ENCODE data around the gene BLTP3A. TPM values are rescaled to one million over a fixed set of nuclear protein-coding genes. Genes with fewer than 3 reads are reported as not detected.
"Not testable (repeated sequence)": the region's sequence is repeated elsewhere in the genome, so short reads cannot be mapped to it uniquely, and the experiment has no call there.

BLTP3A gene
- total RNA-seq, 1 experiment from 2014 or later, result 9.4 TPM

DNA sequence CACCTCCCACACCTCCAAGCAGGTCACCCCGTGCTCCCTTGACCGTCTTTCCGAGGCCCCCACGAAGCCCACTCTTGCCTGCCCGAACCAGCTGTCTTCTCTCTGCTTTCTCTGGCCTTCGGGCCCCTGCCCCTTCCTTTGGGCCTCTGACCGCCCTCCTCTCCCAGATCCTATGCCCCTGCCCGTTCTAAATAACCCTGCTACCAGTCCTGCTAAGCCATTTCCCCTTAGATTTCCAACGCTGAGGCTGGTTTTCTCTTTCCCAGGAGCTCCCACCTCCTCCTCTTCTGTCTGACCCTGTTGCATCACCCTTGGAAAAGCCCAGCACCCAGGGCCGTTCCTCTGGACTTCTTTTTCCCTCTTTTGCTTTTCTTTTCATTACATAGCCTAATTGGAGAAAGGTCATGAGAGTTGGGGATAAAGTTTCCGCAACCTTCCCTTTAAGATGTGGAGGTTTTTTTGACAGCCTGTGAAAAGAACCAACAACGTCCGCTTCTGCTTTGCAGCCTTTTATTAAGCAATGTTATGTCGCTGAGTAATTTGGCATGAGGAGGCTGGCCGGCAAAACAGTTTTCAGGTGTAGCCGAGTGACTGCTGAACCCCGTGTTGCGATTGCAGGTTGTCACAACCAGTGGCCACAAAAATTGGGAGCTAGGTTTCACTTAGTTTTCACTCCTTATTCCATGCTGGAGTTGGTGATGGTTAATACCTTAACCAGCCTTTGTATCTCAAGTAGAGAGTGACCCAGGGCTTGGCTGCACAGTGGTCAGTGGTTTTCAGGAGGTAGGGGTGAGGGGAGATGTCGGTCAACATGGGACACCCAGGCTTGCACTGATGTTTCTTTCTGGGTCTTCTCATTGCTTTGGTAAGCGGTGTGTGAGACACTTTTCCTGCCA, 970 bp downstream of the BLTP3A start:
- DNase-seq (ENCODE audit: low spot score), result peak; percentile 65

DNA sequence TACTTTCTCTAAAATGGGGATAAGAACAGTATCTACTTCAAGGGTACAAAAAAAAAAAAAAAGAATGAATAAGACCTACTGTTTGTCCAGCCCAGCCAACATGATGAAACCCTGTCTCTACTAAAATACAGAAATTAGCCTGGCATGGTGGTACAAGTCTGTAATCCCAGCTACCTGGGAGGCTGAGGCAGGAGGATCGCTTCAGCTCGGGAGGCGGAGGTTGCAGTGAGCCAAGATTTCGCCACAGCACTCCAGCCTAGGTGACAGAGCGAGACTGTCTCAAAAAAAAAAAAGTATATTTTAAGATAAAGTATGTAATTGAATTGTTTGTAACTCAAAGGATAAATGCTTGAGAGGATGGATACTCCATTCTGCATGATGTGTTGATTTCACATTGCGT, 2.0 kb downstream of the BLTP3A start:
- no peak for DNase-seq (ENCODE audit: low spot score)

DNA sequence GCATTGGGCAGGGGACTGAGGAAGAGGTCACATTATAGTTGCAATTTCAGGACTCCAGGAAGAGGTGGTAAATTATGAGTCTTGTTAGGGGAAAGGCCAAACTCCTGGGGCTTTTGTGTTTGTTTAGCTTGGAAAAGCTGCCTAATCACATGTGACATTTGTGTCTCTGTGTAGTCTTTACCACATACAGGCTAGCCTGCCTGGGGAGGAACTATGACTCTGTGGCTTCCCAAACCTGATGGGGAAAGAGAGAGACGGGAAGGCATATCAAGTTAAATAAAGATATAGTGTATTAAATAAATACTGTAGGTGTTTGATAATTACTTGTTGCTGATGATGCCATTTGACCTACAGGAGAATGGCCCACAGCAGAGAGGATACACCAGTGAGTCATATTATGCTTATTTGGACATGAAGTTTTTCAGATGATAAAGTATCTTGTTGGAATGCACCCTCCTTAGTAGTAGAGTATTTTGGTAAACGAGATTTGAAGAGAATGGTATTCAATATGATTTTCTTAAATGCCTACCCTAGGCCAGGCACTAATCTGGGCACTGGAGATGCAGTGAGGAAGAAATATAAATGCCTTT, 4.0 kb downstream of the BLTP3A start:
- peak; percentile 37 for DNase-seq (ENCODE audit: low spot score)

DNA sequence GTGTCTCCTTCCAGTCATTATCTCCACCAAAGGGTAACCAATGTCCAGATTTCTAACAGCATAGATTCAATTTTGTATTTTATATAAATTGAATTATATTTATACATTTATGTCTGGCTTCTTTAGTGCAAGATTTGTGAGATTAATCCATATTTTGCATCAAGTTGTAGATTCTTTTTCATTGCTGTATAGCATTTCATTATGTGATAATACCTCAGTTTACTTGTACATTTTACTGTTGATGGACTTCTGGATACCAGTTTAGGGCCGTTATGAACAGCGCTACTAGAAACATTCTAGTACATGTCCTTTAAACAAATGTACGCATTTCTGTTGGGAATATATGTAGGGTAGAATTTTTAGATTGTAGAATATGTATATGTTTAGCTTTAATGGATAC, 6.2 kb downstream of the BLTP3A start:
- DNase-seq (ENCODE audit: low spot score), result no peak

DNA sequence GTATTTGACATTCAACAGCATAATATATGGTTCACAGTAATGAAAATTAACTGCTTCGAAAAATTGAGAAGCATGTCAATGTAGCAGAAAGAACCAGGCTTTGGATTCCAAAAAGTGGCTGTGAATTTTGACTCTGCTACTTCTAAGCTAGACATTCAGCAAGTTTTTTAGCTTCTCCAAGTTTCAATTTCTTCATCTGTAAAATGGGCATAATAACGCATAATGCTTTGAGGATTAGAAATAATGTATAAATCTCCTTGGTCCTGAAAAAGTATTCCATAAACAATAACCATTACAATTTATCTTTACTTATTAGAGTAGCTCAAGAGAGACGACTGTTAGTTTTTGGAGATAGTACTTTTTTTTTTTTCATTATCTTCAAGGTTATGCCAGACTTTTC, 7.7 kb downstream of the BLTP3A start:
- no peak for DNase-seq (ENCODE audit: low spot score)

DNA sequence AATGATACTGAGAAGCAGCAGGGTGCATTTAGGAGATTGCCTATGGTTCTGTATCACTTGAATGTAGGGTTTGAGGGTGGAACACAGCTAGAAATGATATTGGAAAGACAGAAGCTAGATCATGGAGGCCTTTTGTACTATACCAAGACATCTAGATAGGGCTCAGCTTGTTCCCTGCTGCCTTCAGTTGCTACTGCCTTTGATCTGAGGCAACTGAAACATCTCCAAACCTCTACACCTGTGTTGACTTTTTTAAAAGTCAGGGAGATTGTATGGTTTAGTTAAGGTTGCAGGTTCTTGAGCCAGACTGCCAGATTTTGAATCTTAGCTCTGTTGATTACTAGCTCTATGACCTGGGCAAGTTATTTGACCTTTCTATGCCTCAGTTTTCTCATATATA, 12.7 kb downstream of the BLTP3A start:
- DNase-seq (ENCODE audit: low spot score), result no peak

DNA sequence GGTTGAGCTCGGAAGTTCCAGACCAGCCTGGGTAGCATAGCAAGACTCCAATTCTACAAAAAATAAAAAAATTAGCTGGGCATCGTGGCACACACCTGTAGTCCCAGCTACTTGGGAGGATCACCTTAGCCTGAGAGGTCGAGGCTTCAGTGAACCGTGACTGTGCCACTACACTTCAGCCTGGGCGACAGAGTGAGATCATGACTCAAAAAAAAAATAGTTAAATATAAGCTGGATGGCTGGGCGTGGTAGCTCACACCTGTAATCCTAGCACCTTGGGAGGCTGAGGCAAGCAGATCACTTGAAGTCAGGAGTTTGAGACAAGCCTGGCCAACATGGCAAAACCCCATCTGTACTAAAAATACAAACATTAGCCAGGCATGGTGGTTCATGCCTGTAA, 13.2 kb downstream of the BLTP3A start:
- not testable (repeated sequence) for DNase-seq (ENCODE audit: low spot score)

DNA sequence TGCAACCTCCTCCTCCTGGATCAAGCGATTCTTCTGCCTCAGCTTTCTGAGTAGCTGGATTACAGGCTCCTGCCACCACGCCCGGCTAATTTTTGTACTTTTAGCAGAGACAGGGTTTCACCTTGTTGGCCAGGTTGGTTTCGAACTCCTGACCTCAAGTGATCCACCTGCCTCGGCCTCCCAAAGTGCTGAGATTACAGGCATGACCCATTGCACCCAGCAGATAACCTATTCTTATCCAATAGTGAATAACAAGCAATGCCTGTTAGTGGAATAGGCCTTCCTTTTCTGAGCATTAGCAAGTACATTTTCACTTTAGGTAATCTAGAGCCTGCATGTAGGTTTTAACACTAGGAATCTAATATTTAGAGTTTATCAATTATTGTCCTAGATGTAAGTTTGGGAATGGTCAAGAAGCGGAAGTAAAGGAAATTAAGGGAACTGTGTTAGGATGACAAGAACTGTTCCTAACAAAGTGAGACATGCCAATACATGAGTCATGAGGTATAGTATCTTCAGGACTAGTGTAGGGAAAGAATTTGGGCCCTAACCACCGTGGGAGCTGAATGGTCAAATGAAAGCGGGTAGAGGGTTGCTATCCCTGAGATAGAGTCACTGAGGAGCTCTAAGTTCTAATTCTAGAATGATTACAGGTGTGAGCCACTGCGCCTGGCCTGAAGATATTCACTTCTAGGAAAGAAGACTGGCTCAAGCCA, 15.0 kb downstream of the BLTP3A start:
- DNase-seq (ENCODE audit: low spot score), result no peak

DNA sequence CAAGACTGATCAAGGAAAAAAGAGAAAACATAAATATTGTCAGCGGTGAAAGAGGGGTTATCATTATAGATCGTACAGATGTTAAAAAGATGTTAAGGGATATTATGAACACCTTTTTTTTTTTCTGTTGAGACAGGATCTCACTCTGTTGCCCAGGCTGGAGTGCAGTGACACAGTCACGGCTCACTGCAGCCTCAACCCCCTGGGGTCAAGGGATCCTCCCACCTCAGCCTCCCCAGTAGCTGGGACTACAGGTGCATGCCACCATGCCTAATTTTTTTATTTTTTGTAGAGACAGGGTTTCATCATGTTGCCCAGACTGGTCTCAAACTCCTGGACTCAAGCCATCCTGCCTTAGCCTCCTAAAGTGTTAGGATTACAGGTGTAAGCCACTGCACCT, 16.6 kb downstream of the BLTP3A start:
- DNase-seq (ENCODE audit: low spot score), result not testable (repeated sequence)

DNA sequence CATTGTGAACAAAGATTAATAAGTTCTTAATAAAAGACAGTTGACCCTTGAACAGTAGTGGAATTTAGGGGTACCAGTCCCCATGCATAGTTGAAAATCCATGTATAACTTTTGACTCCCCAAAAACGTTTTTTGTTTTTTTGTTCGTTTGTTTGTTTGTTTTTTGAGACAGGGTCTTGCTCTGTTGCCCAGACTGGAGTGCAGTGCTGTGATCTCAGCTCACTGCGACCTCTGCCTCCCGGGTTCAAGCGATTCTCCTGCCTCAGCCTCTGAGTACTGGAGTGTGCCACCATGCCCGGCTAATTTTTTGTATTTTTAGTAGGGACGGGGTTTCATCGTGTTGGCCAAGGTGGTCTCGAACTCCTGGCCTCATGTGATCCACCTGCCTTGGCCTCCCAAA, 17.5 kb downstream of the BLTP3A start:
- DNase-seq (ENCODE audit: low spot score), result not testable (repeated sequence)

DNA sequence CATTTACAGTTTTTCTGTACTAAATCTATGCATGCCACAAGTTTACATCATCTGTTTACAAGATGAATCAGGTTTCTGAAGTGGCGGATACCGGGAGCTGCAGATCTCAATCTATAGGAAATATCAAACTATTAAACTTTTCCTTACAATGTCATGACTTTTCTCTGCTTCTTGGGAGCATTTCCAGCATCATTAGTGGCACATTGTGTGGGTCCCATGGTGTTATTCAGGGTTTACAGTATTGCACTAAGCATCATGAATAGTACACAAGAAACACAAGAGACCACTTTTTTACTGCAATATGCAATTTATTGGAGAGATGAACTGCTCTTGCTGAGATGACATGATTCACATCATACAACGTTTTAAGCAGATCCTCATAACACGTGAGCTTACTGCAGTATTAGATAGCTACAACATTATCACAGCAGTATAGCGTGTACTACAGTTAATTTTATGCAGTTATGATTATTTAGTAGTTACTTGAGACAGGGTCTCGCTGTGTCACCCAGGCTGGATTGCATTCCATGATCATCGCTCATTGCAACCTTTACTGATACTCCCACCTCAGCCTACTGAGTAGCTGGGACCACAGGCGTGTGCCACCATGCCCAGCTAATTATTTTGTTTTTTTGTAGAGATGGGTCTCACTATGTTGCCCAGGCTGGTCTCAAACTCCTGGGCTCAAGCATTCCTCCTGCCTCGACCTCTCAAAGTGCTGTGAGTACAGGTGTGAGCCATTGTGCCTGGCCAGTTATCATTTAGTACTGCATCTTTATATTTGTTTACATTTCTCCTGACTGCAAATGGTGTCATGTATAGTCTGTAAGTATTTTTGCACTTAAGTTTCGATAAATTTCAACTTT, 18.4 kb downstream of the BLTP3A start:
- DNase-seq (ENCODE audit: low spot score), result no peak

DNA sequence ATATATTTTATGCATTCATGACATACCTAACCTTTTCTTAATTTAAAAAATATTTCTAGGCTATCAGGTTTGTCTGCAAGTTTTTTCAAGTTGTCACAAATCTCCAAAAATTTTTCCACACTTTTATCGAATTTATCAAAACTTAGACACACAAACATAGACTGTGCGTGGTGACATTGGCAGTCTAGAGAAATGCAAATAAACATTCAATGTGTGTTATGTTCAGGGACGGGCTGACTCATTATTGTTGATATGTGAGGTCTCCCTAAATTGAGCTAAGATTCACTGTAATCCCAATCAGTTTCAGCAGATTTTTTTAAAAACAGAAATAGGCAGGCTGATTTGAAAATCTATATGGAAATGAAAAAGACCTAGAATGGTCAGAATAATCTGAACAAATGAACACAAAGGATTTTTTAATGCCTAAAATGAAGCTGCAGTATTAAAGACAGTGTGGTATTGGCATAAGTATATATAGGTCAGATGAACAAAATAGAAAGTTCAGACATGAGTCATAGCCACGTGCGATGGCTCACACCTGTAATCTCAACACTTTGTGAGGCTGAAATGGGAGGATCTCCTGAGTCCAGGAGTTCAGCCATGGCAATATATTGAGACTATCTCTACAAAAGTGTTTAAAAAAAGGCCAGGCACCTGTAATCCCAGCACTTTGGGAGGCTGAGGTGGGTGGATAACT, 19.2 kb downstream of the BLTP3A start:
- peak; percentile 53 for DNase-seq (ENCODE audit: low spot score)

DNA sequence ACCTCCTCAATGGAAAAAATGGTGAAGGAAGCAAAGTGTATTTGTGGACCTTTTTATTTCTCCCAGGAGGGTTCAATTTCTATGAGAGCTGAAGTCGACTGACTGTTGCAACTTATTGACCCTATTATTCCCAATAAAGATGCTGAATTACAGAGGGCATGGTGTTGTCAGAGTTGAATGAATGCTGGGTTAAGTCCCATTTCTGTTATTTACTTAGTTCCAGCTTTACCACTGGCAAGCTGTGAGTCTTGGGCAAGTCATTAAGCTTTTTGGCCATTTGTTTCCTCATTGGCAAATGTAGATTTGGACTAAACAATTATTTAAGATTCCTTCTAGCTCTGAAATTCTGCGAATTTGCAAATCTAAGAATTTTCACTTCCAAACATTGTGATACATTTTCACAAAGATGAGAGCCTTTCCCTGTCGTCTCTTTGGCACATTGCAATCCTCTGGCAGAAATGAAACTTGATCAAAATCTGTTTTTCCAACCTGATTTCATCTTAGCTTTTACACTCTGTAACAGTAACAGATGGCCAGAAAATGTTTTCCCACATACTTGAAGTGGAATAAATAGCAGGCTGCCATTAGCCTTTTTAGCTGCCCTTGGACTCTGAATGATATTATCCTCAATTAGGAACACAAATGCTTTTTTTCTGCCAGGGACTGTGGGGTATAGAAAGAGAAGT, 21.3 kb downstream of the BLTP3A start:
- no peak for DNase-seq (ENCODE audit: low spot score)

DNA sequence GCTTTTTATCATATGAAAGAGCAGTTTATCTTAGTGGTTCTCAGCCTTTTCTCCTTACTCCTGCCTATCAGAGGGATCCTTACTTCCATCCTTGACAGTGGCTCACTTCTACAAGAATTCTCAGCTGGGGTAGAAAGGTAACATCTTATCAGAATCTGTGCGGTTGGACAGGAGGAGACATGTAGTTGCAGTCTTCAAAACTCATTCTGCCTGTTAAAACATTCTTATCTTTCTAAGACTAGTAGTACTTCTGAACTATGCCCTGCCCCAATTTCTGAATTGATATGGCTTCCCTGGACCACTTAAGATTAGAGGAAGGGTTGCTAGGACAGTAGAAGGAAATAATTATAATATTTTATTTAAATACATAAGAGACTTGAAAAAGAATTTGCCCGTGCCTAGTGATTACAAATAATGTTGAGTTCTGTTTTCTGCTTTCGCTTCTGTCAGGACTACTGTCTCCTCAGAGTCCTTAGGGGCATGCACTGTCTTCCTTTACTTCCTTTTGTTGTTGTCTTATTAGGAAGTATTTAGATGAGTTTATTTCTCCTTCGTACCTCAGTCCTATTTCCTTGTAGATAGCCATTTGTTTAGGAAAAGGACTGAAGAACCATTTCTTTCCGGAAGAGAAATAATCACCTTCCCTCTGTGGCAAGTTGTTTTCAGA, 24.9 kb downstream of the BLTP3A start:
- no peak for DNase-seq (ENCODE audit: low spot score)

DNA sequence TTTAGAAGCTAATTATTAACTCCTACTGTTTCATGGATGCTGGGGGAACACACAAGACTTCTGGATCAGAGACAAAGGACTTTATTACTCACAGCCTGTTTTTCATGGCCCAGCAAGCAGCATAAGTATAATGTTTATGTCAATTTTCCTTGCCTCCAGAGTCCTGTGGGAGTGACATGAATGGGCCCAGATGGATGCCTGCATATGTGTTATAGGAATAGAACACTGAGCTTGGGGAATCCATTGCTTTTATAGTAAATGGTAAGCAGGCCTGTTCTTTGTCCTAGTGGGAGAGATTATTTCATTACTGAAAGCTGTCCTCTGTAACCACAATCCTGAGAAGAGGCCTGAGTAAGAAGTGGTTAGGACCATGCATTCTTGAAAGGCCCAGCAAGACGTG, 25.6 kb downstream of the BLTP3A start:
- DNase-seq (ENCODE audit: low spot score), result no peak

DNA sequence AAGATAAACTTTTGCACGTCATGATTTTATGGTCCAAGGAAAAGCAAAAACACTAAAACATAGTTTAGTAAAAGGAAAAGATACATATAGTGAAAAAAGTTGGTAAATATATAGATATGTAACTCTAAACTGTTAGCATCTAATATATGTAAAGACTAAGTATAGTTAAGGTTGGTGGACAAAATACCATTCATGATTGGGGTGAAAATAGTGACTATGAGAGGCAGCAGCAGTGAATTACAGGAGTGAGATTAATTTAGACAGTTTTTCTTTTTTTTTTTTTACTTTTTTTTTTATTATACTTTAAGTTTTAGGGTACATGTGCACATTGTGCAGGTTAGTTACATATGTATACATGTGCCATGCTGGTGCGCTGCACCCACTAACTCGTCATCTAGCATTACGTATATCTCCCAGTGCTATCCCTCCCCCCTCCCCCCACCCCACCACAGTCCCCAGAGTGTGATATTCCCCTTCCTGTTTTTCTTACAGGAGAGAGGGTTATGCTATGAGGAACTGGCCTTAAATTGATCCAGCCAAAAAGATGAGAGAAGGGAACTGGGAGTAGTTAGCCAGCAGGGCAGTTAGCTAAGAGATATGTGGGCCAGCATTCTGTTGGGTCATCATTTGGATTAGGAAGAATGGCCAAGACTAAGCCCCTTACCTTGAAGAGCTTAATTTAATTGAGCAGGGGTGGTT, 27.1 kb downstream of the BLTP3A start:
- not testable (repeated sequence) for DNase-seq (ENCODE audit: low spot score)

DNA sequence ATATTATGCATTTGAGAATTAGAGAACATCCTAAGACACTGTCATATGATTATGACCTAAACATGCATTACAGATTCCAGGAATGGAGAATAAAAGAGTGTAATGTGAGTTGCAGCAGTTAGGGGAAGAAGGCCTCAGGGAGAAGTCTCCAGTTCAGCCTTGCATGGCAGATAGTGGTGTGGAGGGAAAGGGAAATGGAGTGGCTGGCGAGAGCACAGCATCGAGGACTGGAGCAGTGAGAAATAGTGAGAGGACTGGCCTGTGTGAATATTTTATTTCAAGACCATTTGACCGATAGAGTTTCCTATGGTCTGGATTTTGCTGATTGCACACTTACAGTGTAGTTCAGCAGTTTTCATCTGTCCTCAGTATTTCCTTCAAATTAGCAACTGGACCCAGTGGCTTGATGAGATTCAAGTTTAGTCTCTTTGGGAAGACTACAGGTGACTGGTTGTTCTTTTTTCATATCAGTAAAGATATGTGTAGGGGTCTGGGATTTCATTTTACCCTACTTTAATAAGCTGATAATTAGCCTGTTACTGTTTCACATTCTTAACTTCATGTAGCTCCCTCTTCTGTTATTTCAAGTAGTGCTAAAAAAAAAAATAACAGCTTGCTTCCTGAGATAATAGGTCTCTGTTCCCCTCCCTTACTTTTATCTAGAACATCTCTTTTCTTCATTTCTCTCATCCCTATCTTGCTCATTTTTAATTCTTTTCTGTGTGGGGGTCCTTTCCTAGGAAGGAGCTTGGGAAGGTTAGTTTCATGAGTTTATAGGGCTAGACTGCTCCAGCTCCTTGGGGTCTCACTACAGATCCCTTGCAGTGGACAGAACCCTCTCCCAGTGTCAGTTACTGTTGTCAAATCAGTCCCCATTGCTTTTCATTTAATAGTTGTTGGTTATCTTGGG, 27.9 kb downstream of the BLTP3A start:
- no peak for DNase-seq (ENCODE audit: low spot score)

DNA sequence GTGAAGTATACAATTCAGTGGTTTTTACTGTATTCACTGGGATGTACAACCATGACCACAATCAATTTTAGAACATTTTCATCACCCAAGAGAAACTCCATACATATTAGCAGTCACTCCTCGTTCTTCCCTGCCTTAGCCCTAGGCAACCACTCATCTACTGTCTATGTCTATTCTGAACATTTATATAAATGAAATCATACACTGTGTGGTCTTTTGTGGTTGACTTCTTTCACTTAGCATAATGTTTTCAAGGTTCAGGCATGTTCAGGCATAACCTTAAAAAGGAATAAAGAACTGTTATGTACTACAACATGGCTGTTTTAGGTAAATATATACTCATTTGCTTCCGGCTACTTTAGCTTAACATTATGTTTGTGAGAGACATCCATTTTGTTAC, 37.3 kb downstream of the BLTP3A start:
- DNase-seq (ENCODE audit: low spot score), result no peak
